IMR-90 (cell line): Measurements from ENCODE around the gene PRAME. TPM values are rescaled to one million over a fixed set of nuclear protein-coding genes. Genes with fewer than 3 reads are reported as not detected.

Source experiments
- ATAC-seq: fragments of 200-7000 bp; cut with Tn5 transposase; 2 replicates; pipeline ENCODE4 v1.9.1; 2020; ENCODE audit warnings: low read depth, mild to moderate bottlenecking, moderate library complexity
- BruUV-seq: library from RNA; stranded (reverse); fragments of 400-500 nt; replicated peaks from 2 replicates; lab custom pipeline; 2021; lab: Mats Ljungman, UMichigan
- CTCF ChIA-PET: fragments of 300-600 bp; formaldehyde crosslinking; extraction: SDS; loops from one replicate; lab custom pipeline; 2021; ENCODE audit warnings: antibody characterized with exemption; lab: Yijun Ruan, JAX
- POLR2A ChIA-PET: fragments of 300-600 bp; sonication (Branson Sonifier 250); formaldehyde crosslinking; loops from one replicate; lab custom pipeline; 2022; ENCODE audit warnings: antibody characterized with exemption; ENCODE audit not compliant: unreplicated experiment; lab: Charles Lee
- DNase-seq: peaks from one replicate; pipeline ENCODE4 v3.0.0; 2013
- H2AFZ ChIP-seq: replicated peaks from 2 replicates; pipeline ENCODE3; 2013; ENCODE audit warnings: low read length, mild to moderate bottlenecking; ENCODE audit not compliant: poor library complexity
- H2AK5ac ChIP-seq: 2 replicates; pipeline ENCODE4 v1.6.1; 2013; ENCODE audit warnings: low read depth, low read length, inconsistent platforms
- H2AK9ac ChIP-seq: replicated peaks from 2 replicates; pipeline ENCODE3; 2013; ENCODE audit warnings: mild to moderate bottlenecking, low read depth, low read length, moderate library complexity; ENCODE audit not compliant: poor library complexity
- H2BK120ac ChIP-seq: 2 replicates; pipeline ENCODE4 v1.6.1; 2013; ENCODE audit warnings: low read depth, low read length, inconsistent platforms
- H2BK15ac ChIP-seq: 3 replicates; pipeline ENCODE4 v1.6.1; 2013; ENCODE audit warnings: low read depth, low read length, inconsistent platforms
- H2BK20ac ChIP-seq: 2 replicates; pipeline ENCODE4 v1.6.1; 2013; ENCODE audit warnings: low read depth, mild to moderate bottlenecking, inconsistent platforms, low read length, moderate library complexity
- H2BK5ac ChIP-seq: 2 replicates; pipeline ENCODE4 v1.6.1; 2013; ENCODE audit warnings: mild to moderate bottlenecking, low read depth, low read length, inconsistent platforms; ENCODE audit not compliant: poor library complexity, severe bottlenecking
- H3K14ac ChIP-seq: replicated peaks from 2 replicates; pipeline ENCODE4 v1.6.1; 2013; ENCODE audit warnings: low read depth, low read length, inconsistent platforms
- H3K18ac ChIP-seq: 2 replicates; pipeline ENCODE4 v1.6.1; 2013; ENCODE audit warnings: low read depth, low read length, control low read depth
- H3K23ac ChIP-seq: 2 replicates; pipeline ENCODE4 v1.6.1; 2013; ENCODE audit warnings: low read depth, low read length, inconsistent platforms
- H3K27ac ChIP-seq: 2 replicates; pipeline ENCODE4 v1.5.1; 2013; ENCODE audit warnings: mild to moderate bottlenecking, control low read depth, low read length; ENCODE audit not compliant: insufficient read depth
- H3K27me3 ChIP-seq: 2 replicates; pipeline ENCODE4 v1.6.1; 2013; ENCODE audit warnings: low read length; ENCODE audit not compliant: control insufficient read depth, insufficient read depth
- H3K36me3 ChIP-seq: 2 replicates; pipeline ENCODE4 v1.6.1; 2013; ENCODE audit warnings: low read length, mixed read lengths; ENCODE audit not compliant: control insufficient read depth, insufficient read depth
- H3K4ac ChIP-seq: 2 replicates; pipeline ENCODE4 v1.6.1; 2013; ENCODE audit warnings: low read depth, low read length, inconsistent platforms
- H3K4me1 ChIP-seq: 2 replicates; pipeline ENCODE4 v1.6.1; 2013; ENCODE audit warnings: low read length, mixed read lengths; ENCODE audit not compliant: control insufficient read depth, insufficient read depth
- H3K4me2 ChIP-seq: 2 replicates; pipeline ENCODE4 v1.6.1; 2013; ENCODE audit warnings: low read depth, mild to moderate bottlenecking, control low read depth, low read length, moderate library complexity
- H3K4me3 ChIP-seq: 2 replicates; pipeline ENCODE4 v1.5.1; 2013; ENCODE audit warnings: low read depth, mild to moderate bottlenecking, control low read depth, low read length, moderate library complexity; ENCODE audit not compliant: insufficient read depth
- H3K56ac ChIP-seq: 2 replicates; pipeline ENCODE4 v1.6.1; 2013; ENCODE audit warnings: low read length, inconsistent platforms; ENCODE audit not compliant: insufficient read depth; ENCODE audit errors: extremely low read depth
- H3K79me1 ChIP-seq, 2 experiments: 2 replicates each; pipeline ENCODE4 v1.6.1; 2013; ENCODE audit warnings: low read length in 2 of 2, inconsistent platforms in 1 of 2, low read depth in 1 of 2
- H3K9ac ChIP-seq: 2 replicates; pipeline ENCODE4 v1.6.1; 2013; ENCODE audit warnings: low read depth, low read length, control low read depth
- H3K9me1 ChIP-seq: 2 replicates; pipeline ENCODE4 v1.6.1; 2013; ENCODE audit warnings: low read length, inconsistent platforms; ENCODE audit not compliant: insufficient read depth
- H3K9me3 ChIP-seq: 2 replicates; pipeline ENCODE4 v1.6.1; 2013; ENCODE audit warnings: low read length; ENCODE audit not compliant: control insufficient read depth, insufficient read depth
- H4K20me1 ChIP-seq: 2 replicates; pipeline ENCODE4 v1.6.1; 2013; ENCODE audit warnings: low read length, inconsistent platforms; ENCODE audit not compliant: insufficient read depth
- H4K5ac ChIP-seq: 2 replicates; pipeline ENCODE4 v1.6.1; 2013; ENCODE audit warnings: mild to moderate bottlenecking, low read depth, low read length, control low read depth
- H4K8ac ChIP-seq, 2 experiments: 2 replicates each; pipeline ENCODE4 v1.6.1; 2013; ENCODE audit warnings: low read depth in 2 of 2, low read length in 2 of 2, control low read depth in 1 of 2, inconsistent platforms in 1 of 2
- H4K91ac ChIP-seq: 2 replicates; pipeline ENCODE4 v1.6.1; 2013; ENCODE audit warnings: low read depth, low read length, inconsistent platforms; ENCODE audit not compliant: insufficient read depth
- BHLHE40 ChIP-seq: fragments of 150-350 bp; IDR thresholded peaks from 2 replicates; pipeline ENCODE4 v1.6.1; 2016; ENCODE audit warnings: mild to moderate bottlenecking, low read depth, low read length
- CEBPB ChIP-seq: IDR thresholded peaks from 2 replicates; pipeline ENCODE4 v1.6.1; 2012; ENCODE audit warnings: low read depth, low read length, improper control_type of control experiment
- CHD1 ChIP-seq: IDR thresholded peaks from 2 replicates; pipeline ENCODE4 v1.6.1; 2012; ENCODE audit warnings: low read depth, low read length, improper control_type of control experiment
- FOS ChIP-seq: fragments of 150-350 bp; IDR thresholded peaks from 2 replicates; pipeline ENCODE4 v1.6.1; 2016; ENCODE audit warnings: low read depth, low read length
- MAFK ChIP-seq: IDR thresholded peaks from 2 replicates; pipeline ENCODE4 v1.6.1; 2012; ENCODE audit warnings: low read depth, low read length, improper control_type of control experiment
- MAZ ChIP-seq: IDR thresholded peaks from 2 replicates; pipeline ENCODE4 v1.6.1; 2012; ENCODE audit warnings: low read depth, mild to moderate bottlenecking, low read length, improper control_type of control experiment, moderate library complexity, borderline replicate concordance
- MXI1 ChIP-seq: IDR thresholded peaks from 2 replicates; pipeline ENCODE4 v1.6.1; 2012; ENCODE audit warnings: low read depth, mild to moderate bottlenecking, low read length, moderate library complexity, borderline replicate concordance
- RAD21 ChIP-seq: IDR thresholded peaks from 2 replicates; pipeline ENCODE4 v1.6.1; 2012; ENCODE audit warnings: low read length, improper control_type of control experiment
- SMC3 ChIP-seq: fragments of 150-350 bp; IDR thresholded peaks from 2 replicates; pipeline ENCODE4 v1.6.1; 2016; ENCODE audit warnings: low read depth, mild to moderate bottlenecking, antibody characterized with exemption, low read length, moderate library complexity
- USF2 ChIP-seq: fragments of 150-350 bp; IDR thresholded peaks from 2 replicates; pipeline ENCODE4 v1.6.1; 2017; ENCODE audit warnings: mild to moderate bottlenecking, antibody characterized with exemption, low read length, low read depth
- WGBS, 2 experiments: methylation state at CpG; one replicate each; pipeline versions ENCODE4 v1.1.5 to v1.1.7; 2013; ENCODE audit warnings: missing lambda C conversion rate in 2 of 2; ENCODE audit not compliant: insufficient read length in 1 of 2; ENCODE audit errors: extremely low coverage in 2 of 2; 5-methylcytosine and 5-hydroxymethylcytosine counted together
- dilution Hi-C: fragments of 300-500 bp; cut with HindIII; formaldehyde crosslinking; loops from one replicate; pipeline ENCODE4 v1.14.3; 2018; ENCODE audit warnings: low sequenced_read_pairs; ENCODE audit not compliant: unreplicated experiment
- in situ Hi-C: fragments of 300-500 bp; cut with MboI; formaldehyde crosslinking; loops from 3 replicates; pipeline ENCODE4 v1.14.3; 2019; ENCODE audit warnings: low sequenced_read_pairs, inconsistent platforms, mixed read lengths
- intact Hi-C: fragments of 100-400 bp; cut with micrococcal nuclease; formaldehyde crosslinking; loops from 2 replicates; pipeline ENCODE4 v1.10.0; 2022
- polyA plus RNA-seq, 3 experiments: library from polyadenylated mRNA; depleted of rRNA; stranded (reverse); fragments of >200 nt; gene quantifications; 2 replicates each; pipeline ENCODE4 v1.2.3, GENCODE V29; 2012; ENCODE audit warnings: low replicate concordance in 1 of 3
- total RNA-seq: library from RNA; depleted of rRNA; stranded (reverse); fragments of >200 nt; gene quantifications from 2 replicates; pipeline ENCODE4 v1.2.3, GENCODE V29; 2012
- TF ChIP-seq, protein P1 (sequence below): fragments of 150-350 bp; IDR thresholded peaks from 2 replicates; pipeline ENCODE4 v1.6.1; 2016; ENCODE audit warnings: low read depth, mild to moderate bottlenecking, low read length, moderate library complexity, borderline replicate concordance
- TF ChIP-seq, protein P2 (sequence below): conservative IDR thresholded peaks from 2 replicates; pipeline ENCODE4 v1.5.1; 2012; ENCODE audit warnings: mild to moderate bottlenecking, low read depth, low read length, improper control_type of control experiment

Gene PRAME
- total and polyA plus RNA-seq, 2 of the 4 experiments (the other 2 are of a cell fraction): not detected

GRCh38 chr22:22523494-22523893 is 35.6 kb downstream of the PRAME start:
- Histone ChIP-seq H3K4me3 (no peak overlapping the region), H3K27ac (no peak overlapping the region), H2BK5ac (no peak overlapping the region), H3K36me3 (no peaks in the 10 kb centered on the region), H2AK9ac (no peak overlapping the region), H3K9me1 (no peaks in the 10 kb centered on the region), H4K20me1 (no peaks in the 10 kb centered on the region), H3K9ac (no peak overlapping the region), H3K23ac (no peak overlapping the region), H4K5ac (no peak overlapping the region), H3K4ac (no peak overlapping the region), H2AFZ (no peak overlapping the region), H4K8ac (no peak overlapping the region), H4K91ac (no peak overlapping the region), H2BK20ac (no peak overlapping the region), H3K9me3 (no peaks in the 10 kb centered on the region), H3K56ac (no peak overlapping the region), H3K27me3 (peaks cover 5% of the 10 kb centered on the region), H3K14ac (no peak overlapping the region), H3K18ac (no peak overlapping the region), H2BK120ac (no peak overlapping the region), H3K4me1 (no peaks in the 10 kb centered on the region), H2AK5ac (no peak overlapping the region), H2BK15ac (no peak overlapping the region), H3K79me1 (no peaks in the 10 kb centered on the region), H3K4me2 (no peak overlapping the region)
- intact Hi-C loops (no loop called here), in situ Hi-C loops (no loop called here), dilution Hi-C loops (no loop called here)
- BruUV-seq: no TSS peak
- 90% methylated on average over 3 of the region's 6 CpGs; no CpG with 5 or more reads in 1 of the 2 experiments for WGBS, 2 experiments
- ATAC-seq: no peak
- CTCF ChIA-PET: no interaction called here
- TF ChIP-seq, protein P1, sequence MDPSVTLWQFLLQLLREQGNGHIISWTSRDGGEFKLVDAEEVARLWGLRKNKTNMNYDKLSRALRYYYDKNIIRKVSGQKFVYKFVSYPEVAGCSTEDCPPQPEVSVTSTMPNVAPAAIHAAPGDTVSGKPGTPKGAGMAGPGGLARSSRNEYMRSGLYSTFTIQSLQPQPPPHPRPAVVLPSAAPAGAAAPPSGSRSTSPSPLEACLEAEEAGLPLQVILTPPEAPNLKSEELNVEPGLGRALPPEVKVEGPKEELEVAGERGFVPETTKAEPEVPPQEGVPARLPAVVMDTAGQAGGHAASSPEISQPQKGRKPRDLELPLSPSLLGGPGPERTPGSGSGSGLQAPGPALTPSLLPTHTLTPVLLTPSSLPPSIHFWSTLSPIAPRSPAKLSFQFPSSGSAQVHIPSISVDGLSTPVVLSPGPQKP: no peak
- TF ChIP-seq MAZ (no peak), MXI1 (no peak), CEBPB (no peak), BHLHE40 (no peak), RAD21 (no peak), CHD1 (no peak), MAFK (no peak), SMC3 (no peak), USF2 (no peak), FOS (no peak)
- TF ChIP-seq, protein P2, sequence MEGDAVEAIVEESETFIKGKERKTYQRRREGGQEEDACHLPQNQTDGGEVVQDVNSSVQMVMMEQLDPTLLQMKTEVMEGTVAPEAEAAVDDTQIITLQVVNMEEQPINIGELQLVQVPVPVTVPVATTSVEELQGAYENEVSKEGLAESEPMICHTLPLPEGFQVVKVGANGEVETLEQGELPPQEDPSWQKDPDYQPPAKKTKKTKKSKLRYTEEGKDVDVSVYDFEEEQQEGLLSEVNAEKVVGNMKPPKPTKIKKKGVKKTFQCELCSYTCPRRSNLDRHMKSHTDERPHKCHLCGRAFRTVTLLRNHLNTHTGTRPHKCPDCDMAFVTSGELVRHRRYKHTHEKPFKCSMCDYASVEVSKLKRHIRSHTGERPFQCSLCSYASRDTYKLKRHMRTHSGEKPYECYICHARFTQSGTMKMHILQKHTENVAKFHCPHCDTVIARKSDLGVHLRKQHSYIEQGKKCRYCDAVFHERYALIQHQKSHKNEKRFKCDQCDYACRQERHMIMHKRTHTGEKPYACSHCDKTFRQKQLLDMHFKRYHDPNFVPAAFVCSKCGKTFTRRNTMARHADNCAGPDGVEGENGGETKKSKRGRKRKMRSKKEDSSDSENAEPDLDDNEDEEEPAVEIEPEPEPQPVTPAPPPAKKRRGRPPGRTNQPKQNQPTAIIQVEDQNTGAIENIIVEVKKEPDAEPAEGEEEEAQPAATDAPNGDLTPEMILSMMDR: no peak
- no peak for DNase-seq
- POLR2A ChIA-PET: no interaction called here
